CD8-positive, alpha-beta memory T cell (primary cell): ENCODE measurements around the gene NFASC. TPM values are rescaled to one million over a fixed set of nuclear protein-coding genes. Genes with fewer than 3 reads are reported as not detected.

ENCODE experiments used
- CTCF ChIA-PET: fragments of 350-600 bp; sonication (Branson Sonifier 250); formaldehyde crosslinking; loops from one replicate; lab custom pipeline; 2021; ENCODE audit warnings: antibody characterized with exemption; lab: Charles Lee
- POLR2A ChIA-PET: fragments of 350-600 bp; sonication (Branson Sonifier 250); formaldehyde crosslinking; loops from one replicate; lab custom pipeline; 2021; ENCODE audit warnings: antibody characterized with exemption; lab: Charles Lee
- DNase-seq, 5 donors: peaks; one replicate each; pipeline versions ENCODE4 v3.0.0 to v3.0.0-alpha.2; 2020 to 2022; ENCODE audit warnings: mixed read lengths in 1 of 5
- H3K27ac ChIP-seq: one replicate; pipeline ENCODE4 v1.7.0; 2013; ENCODE audit warnings: low read depth, mild to moderate bottlenecking, low read length, moderate library complexity
- H3K27me3 ChIP-seq: 2 replicates; pipeline ENCODE4 v1.7.0; 2013; ENCODE audit warnings: low read length, mild to moderate bottlenecking; ENCODE audit not compliant: insufficient read depth, poor library complexity, severe bottlenecking
- H3K36me3 ChIP-seq: 2 replicates; pipeline ENCODE4 v1.7.0; 2013; ENCODE audit warnings: mild to moderate bottlenecking, low read length, moderate library complexity; ENCODE audit not compliant: insufficient read depth
- H3K4me1 ChIP-seq: 2 replicates; pipeline ENCODE4 v1.7.0; 2013; ENCODE audit warnings: mild to moderate bottlenecking, low read length, moderate library complexity; ENCODE audit not compliant: insufficient read depth
- H3K4me3 ChIP-seq: 2 replicates; pipeline ENCODE4 v1.7.0; 2013; ENCODE audit warnings: mild to moderate bottlenecking, low read length
- H3K9me3 ChIP-seq: 2 replicates; pipeline ENCODE4 v1.7.0; 2013; ENCODE audit warnings: mild to moderate bottlenecking, low read length
- H3K27ac Mint-ChIP-seq, 8 donors: one replicate each; pipeline ENCODE4 v1.8.0; 2020 to 2021; ENCODE audit warnings: mixed read lengths in 8 of 8, mild to moderate bottlenecking in 6 of 8, inconsistent platforms in 3 of 8, moderate library complexity in 3 of 8
- H3K27me3 Mint-ChIP-seq, 2 donors: one replicate each; pipeline ENCODE4 v1.8.0; 2020 to 2021; ENCODE audit warnings: mixed read lengths in 2 of 2, mild to moderate bottlenecking in 1 of 2, moderate library complexity in 1 of 2
- H3K36me3 Mint-ChIP-seq, 3 donors: one replicate each; pipeline ENCODE4 v1.8.0; 2020 to 2021; ENCODE audit warnings: mixed read lengths in 3 of 3, inconsistent platforms in 1 of 3, mild to moderate bottlenecking in 1 of 3
- H3K4me1 Mint-ChIP-seq, 3 donors: one replicate each; pipeline ENCODE4 v1.8.0; 2020 to 2021; ENCODE audit warnings: mixed read lengths in 3 of 3, inconsistent platforms in 1 of 3, mild to moderate bottlenecking in 1 of 3
- H3K4me3 Mint-ChIP-seq, 7 donors: one replicate each; pipeline ENCODE4 v1.8.0; 2020 to 2021; ENCODE audit warnings: mixed read lengths in 7 of 7, mild to moderate bottlenecking in 6 of 7, moderate library complexity in 4 of 7, inconsistent platforms in 2 of 7
- H3K9me3 Mint-ChIP-seq, 5 donors: one replicate each; pipeline ENCODE4 v1.8.0; 2020 to 2022; ENCODE audit warnings: mixed read lengths in 5 of 5, mild to moderate bottlenecking in 3 of 5, moderate library complexity in 2 of 5, inconsistent platforms in 1 of 5
- polyA plus RNA-seq: library from polyadenylated mRNA; unstranded; fragments of 300-500 nt; fragmentation: Illumina TruSeq; gene quantifications from one replicate; pipeline ENCODE4 v1.2.3, GENCODE V29; 2021
- total RNA-seq, 2 experiments: library from RNA; stranded (reverse); gene quantifications; one replicate each; pipeline ENCODE4 v1.2.3, GENCODE V29; 2021

NFASC gene
- total and polyA plus RNA-seq, 3 experiments from 2014 or later = 0.11 to 0.16 TPM; not detected in 1

DNA sequence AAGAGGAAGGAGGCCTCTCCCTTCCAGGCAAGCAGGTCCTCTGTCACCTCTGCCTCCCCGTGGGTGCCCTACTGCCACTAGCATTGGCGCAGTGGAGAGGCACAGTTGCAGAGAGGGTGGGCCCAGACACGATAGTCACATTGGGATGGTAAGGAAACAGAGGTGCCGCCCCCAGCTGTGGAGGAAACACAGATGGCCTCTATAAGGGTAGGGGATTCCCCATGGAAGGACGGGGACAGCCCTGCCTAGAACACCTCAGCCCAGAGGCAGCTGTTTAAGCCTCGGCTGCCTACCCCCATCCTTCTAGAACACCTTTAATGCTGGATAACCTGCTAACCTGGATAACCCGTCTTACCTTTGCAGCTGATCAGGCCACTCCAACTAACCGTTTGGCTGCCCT lies 106.7 kb downstream of the NFASC start:
- no peak for DNase-seq
- H3K4me1 Mint-ChIP-seq = no peaks in the 10 kb centered on the region
- no peak overlapping the region for H3K4me3 ChIP-seq
- H3K4me1 ChIP-seq = no peaks in the 10 kb centered on the region
- H3K36me3 Mint-ChIP-seq = no peaks in the 10 kb centered on the region
- peak overlapping the region in 1 of 8 donors; percentile 76 for H3K27ac Mint-ChIP-seq
- H3K4me3 Mint-ChIP-seq = no peak overlapping the region
- no peaks in the 10 kb centered on the region for H3K9me3 Mint-ChIP-seq
- no peaks in the 10 kb centered on the region for H3K9me3 ChIP-seq
- H3K27ac ChIP-seq = no peak overlapping the region
- peaks cover 10% of the 10 kb centered on the region for H3K27me3 ChIP-seq
- ChIA-PET POLR2A (no interaction called here), CTCF (interaction anchor here (0.8 to 4.9 kb wide), 3 partner anchors 279 to 283 kb away, joined by 3 to 30 read pairs (median 3); no protein-coding TSS in a partner anchor)
- H3K36me3 ChIP-seq = no peaks in the 10 kb centered on the region
- peaks cover 14 to 58% of the 10 kb centered on the region in 2 donors for H3K27me3 Mint-ChIP-seq

DNA sequence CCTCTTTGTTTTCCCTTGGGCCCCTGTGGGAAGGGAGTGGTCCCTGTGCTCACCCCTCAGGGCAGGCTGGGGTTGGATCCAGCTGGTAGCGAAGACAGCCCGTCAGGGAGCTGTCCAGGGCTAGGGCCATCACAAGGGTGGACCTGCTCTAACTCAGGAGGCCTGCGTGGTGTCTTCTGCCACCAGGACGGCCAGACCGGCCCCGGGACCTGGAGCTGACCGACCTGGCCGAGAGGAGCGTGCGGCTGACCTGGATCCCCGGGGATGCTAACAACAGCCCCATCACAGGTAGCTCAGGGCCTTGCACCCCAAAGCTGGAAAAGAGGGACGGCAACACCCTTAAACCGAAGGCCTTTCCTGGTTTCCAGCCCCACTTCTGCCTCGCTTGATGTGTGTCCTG lies 108.1 kb downstream of the NFASC start:
- Mint-ChIP-seq H3K27ac (no peak overlapping the region), H3K9me3 (no peaks in the 10 kb centered on the region), H3K4me1 (no peaks in the 10 kb centered on the region), H3K4me3 (no peak overlapping the region), H3K36me3 (no peaks in the 10 kb centered on the region), H3K27me3 (peaks cover 16 to 62% of the 10 kb centered on the region in 2 donors)
- Histone ChIP-seq H3K4me1 (no peaks in the 10 kb centered on the region), H3K27me3 (peaks cover 17% of the 10 kb centered on the region), H3K9me3 (no peaks in the 10 kb centered on the region), H3K4me3 (no peak overlapping the region), H3K36me3 (no peaks in the 10 kb centered on the region), H3K27ac (no peak overlapping the region)
- DNase-seq = no peak
- CTCF ChIA-PET = no interaction called here
- POLR2A ChIA-PET = no interaction called here

DNA sequence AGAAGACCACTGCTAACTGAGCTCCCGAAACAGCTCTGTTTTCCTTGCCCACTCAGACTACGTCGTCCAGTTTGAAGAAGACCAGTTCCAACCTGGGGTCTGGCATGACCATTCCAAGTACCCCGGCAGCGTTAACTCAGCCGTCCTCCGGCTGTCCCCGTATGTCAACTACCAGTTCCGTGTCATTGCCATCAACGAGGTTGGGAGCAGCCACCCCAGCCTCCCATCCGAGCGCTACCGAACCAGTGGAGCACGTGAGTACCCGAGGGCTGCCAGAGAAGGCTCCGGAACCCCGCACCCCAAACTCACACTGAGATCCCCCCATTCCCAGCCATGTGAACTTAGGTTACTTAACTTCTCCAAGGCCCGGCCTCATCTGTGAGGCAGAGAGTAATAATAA lies 108.6 kb downstream of the NFASC start:
- CTCF ChIA-PET = interaction anchor here (1.2 to 1.8 kb wide), 2 partner anchors 10 to 162 kb away, joined by 3 to 5 read pairs; no protein-coding TSS in a partner anchor
- no peak overlapping the region for H3K27ac ChIP-seq
- POLR2A ChIA-PET = no interaction called here

DNA sequence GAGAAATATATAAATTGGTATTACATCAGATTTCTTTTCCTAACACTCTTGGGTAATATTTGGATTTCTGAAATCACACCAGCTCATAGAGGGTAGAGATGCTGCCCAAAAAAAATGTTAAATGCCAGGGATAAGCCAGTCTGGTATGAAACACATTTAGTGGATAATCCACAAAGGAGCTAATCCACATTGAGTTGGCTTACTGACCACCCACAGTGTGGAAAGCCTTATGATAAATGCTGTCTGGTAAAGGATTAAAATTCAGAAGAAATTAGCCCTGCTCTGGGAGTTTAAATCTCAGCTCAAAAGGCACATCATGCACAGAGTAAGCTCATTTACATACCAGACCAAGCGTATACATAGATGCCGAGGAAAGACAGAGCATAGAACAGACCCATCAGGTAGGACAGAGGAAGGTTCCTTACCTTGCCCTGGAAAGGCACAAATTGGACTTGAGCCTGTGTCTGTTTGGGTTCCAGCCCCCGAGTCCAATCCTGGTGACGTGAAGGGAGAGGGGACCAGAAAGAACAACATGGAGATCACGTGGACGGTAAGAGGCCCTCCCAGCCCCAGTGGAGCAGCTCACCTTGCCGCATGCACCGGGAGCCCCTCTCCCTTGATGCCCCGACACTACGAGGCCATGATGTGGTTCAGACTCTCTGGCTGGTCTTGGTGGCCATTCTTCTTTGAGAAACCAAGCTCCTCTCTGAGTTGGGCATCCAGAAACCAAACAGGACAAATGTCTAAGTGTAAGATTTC lies 109.4 kb downstream of the NFASC start:
- POLR2A ChIA-PET = no interaction called here
- no peak for DNase-seq
- H3K4me1 ChIP-seq = no peaks in the 10 kb centered on the region
- no peaks in the 10 kb centered on the region for H3K36me3 ChIP-seq
- no peaks in the 10 kb centered on the region for H3K4me1 Mint-ChIP-seq
- no peak overlapping the region for H3K4me3 ChIP-seq
- H3K4me3 Mint-ChIP-seq = no peak overlapping the region
- H3K36me3 Mint-ChIP-seq = no peaks in the 10 kb centered on the region
- H3K9me3 Mint-ChIP-seq = no peaks in the 10 kb centered on the region
- peaks cover 16 to 59% of the 10 kb centered on the region in 2 donors for H3K27me3 Mint-ChIP-seq
- no peaks in the 10 kb centered on the region for H3K9me3 ChIP-seq
- CTCF ChIA-PET = interaction anchor here (1.2 to 1.8 kb wide), 2 partner anchors 9 to 162 kb away, joined by 3 to 5 read pairs; no protein-coding TSS in a partner anchor
- H3K27ac ChIP-seq = no peak overlapping the region
- no peak overlapping the region for H3K27ac Mint-ChIP-seq
- H3K27me3 ChIP-seq = peaks cover 18% of the 10 kb centered on the region

More for the DNA sequence above, 108.6 kb downstream of the NFASC start:
- Histone ChIP-seq H3K9me3 (no peaks in the 10 kb centered on the region), H3K36me3 (no peaks in the 10 kb centered on the region), H3K4me1 (no peaks in the 10 kb centered on the region), H3K27me3 (peaks cover 18% of the 10 kb centered on the region), H3K4me3 (no peak overlapping the region)
- Mint-ChIP-seq H3K4me3 (no peak overlapping the region), H3K27me3 (peaks cover 16 to 61% of the 10 kb centered on the region in 2 donors), H3K4me1 (no peaks in the 10 kb centered on the region), H3K27ac (no peak overlapping the region), H3K36me3 (no peaks in the 10 kb centered on the region), H3K9me3 (no peaks in the 10 kb centered on the region)
- DNase-seq = no peak

DNA sequence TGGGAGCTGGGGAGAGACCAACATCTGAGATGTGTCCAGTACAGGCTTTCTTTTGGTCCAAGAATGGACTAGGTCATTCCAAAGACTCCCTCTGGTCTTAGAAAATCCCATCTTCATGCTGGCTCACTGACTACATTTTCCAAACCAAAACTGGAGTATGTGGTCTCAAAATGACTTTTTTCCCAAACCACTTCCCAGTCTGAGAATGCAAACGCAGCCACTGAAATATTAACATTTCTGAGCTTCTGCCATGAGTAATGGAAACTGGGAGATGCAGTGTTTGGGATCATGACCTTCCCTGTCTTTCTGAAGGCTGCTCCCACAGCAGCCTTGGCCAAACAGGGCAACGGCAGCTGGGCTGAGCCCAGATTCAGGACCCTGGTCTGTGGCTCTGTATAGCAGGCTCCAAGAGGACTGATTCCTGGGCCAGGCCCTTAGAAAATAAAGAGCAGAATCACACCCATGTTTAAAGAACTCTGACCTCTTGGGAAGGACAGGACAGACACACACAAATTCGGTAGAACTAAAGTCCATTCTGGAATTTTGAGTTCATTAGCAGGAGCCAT lies 110.3 kb downstream of the NFASC start:
- no peaks in the 10 kb centered on the region for H3K36me3 ChIP-seq
- no peak for DNase-seq
- Mint-ChIP-seq H3K36me3 (no peaks in the 10 kb centered on the region), H3K27me3 (peaks cover 20 to 59% of the 10 kb centered on the region in 2 donors), H3K4me1 (no peaks in the 10 kb centered on the region), H3K4me3 (no peak overlapping the region), H3K9me3 (no peaks in the 10 kb centered on the region), H3K27ac (no peak overlapping the region)
- no peaks in the 10 kb centered on the region for H3K9me3 ChIP-seq
- peaks cover 18% of the 10 kb centered on the region for H3K27me3 ChIP-seq
- CTCF ChIA-PET = interaction anchor here (1.8 kb wide), 1 partner anchor 8 kb away, joined by 5 read pairs; no protein-coding TSS in a partner anchor
- H3K27ac ChIP-seq = no peak overlapping the region
- POLR2A ChIA-PET = no interaction called here
- no peak overlapping the region for H3K4me3 ChIP-seq
- no peaks in the 10 kb centered on the region for H3K4me1 ChIP-seq

DNA sequence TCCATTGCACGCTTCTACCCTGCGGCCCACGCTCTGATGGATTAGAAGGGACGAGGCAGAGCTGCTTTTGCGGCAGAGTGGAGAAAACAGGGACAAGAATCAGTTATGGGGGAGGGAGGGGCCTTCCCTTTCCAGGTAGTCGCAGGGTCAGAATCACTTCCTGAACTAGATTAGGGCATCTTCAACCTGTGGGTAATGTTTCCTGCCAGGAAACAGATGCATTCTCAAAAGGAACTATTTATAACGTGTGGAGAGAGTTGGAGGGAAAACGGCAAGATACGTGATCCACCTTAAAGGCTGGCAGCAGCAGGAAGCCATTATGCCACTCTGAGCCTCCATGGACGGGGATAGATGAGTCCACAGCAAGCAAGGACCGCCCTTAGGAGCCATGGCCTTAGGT lies 112.5 kb downstream of the NFASC start:
- no peaks in the 10 kb centered on the region for H3K9me3 ChIP-seq
- H3K36me3 Mint-ChIP-seq = no peaks in the 10 kb centered on the region
- H3K4me1 ChIP-seq = no peaks in the 10 kb centered on the region
- H3K4me1 Mint-ChIP-seq = no peaks in the 10 kb centered on the region
- no peaks in the 10 kb centered on the region for H3K9me3 Mint-ChIP-seq
- H3K36me3 ChIP-seq = no peaks in the 10 kb centered on the region
- H3K27me3 ChIP-seq = peaks cover 18% of the 10 kb centered on the region
- no peak for DNase-seq
- no peak overlapping the region for H3K27ac Mint-ChIP-seq
- CTCF ChIA-PET = no interaction called here
- H3K4me3 ChIP-seq = no peak overlapping the region
- POLR2A ChIA-PET = no interaction called here
- no peak overlapping the region for H3K4me3 Mint-ChIP-seq
- H3K27ac ChIP-seq = no peak overlapping the region
- peaks cover 23 to 41% of the 10 kb centered on the region in 2 donors for H3K27me3 Mint-ChIP-seq

DNA sequence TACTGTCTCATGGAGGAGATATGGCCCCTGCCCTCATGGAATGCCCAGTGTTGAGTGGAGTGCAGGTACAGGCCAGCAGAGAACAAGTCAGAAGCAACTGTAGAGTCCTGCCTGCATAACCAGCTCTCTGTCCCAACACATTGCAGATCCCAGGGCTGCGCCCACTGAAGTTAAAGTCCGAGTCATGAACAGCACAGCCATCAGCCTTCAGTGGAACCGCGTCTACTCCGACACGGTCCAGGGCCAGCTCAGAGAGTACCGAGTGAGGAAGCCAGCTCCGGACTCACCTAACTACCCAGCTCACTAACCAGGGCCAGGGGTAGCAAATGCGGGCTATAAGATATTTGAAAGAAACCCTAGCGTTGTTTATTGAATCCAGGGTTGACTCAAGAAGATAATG lies 113.2 kb downstream of the NFASC start:
- Histone ChIP-seq H3K27ac (no peak overlapping the region), H3K9me3 (no peaks in the 10 kb centered on the region), H3K4me3 (no peak overlapping the region), H3K36me3 (no peaks in the 10 kb centered on the region), H3K27me3 (peaks cover 18% of the 10 kb centered on the region), H3K4me1 (no peaks in the 10 kb centered on the region)
- ChIA-PET POLR2A (no interaction called here), CTCF (interaction anchor here (1.6 kb wide), 1 partner anchor 9 kb away, joined by 3 read pairs; no protein-coding TSS in a partner anchor)
- H3K9me3 Mint-ChIP-seq = no peaks in the 10 kb centered on the region
- no peak for DNase-seq
- H3K4me3 Mint-ChIP-seq = no peak overlapping the region
- H3K27ac Mint-ChIP-seq = no peak overlapping the region
- H3K36me3 Mint-ChIP-seq = no peaks in the 10 kb centered on the region
- H3K4me1 Mint-ChIP-seq = no peaks in the 10 kb centered on the region
- H3K27me3 Mint-ChIP-seq = peaks cover 22 to 40% of the 10 kb centered on the region in 2 donors

DNA sequence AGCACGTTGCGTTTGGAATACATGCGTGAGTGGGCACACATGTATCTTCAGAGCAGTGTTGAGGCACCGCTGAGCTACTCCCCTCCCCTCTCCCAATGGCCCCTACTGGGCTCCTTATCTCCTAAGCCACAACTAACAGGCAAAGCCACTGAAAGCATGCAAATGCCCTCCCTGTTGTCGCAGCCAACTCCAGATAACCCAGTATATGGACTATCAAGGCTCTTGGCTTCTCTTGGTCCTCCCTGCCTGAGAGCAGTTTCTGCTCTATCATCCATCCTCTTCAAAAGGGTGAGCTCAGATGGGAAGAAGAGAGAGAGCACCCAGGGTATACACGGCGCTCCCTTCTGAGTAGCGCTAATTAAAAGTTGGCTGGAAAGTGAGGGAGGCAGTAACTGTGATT lies 113.8 kb downstream of the NFASC start:
- Mint-ChIP-seq H3K4me1 (no peaks in the 10 kb centered on the region), H3K27me3 (peaks cover 20 to 39% of the 10 kb centered on the region in 2 donors), H3K4me3 (no peak overlapping the region), H3K36me3 (no peaks in the 10 kb centered on the region), H3K27ac (no peak overlapping the region), H3K9me3 (no peaks in the 10 kb centered on the region)
- no peak overlapping the region for H3K27ac ChIP-seq
- no peak overlapping the region for H3K4me3 ChIP-seq
- ChIA-PET CTCF (interaction anchor here (1.6 kb wide), 1 partner anchor 9 kb away, joined by 3 read pairs; no protein-coding TSS in a partner anchor), POLR2A (no interaction called here)
- H3K36me3 ChIP-seq = no peaks in the 10 kb centered on the region
- H3K9me3 ChIP-seq = no peaks in the 10 kb centered on the region
- peaks cover 18% of the 10 kb centered on the region for H3K27me3 ChIP-seq
- DNase-seq = no peak
- H3K4me1 ChIP-seq = no peaks in the 10 kb centered on the region
